Stimulated activated CD4-positive, alpha-beta T cell treated with anti-CD3 and anti-CD28 coated beads, Interleukin-4, amount 100 ng/mL, for 48 hours (primary cell): ENCODE measurements around the gene FNDC3A.

Experiments
- DNase-seq, 2 donors: peaks; one replicate each; pipeline ENCODE4 v3.0.0-alpha.2; 2020; ENCODE audit warnings: low read depth in 2 of 2

FNDC3A gene

GRCh38 chr13:49254007-49254406 is 278.3 kb downstream of the FNDC3A start:
- no peak for DNase-seq

- no peak for DNase-seq
Measured at GRCh38 chr13:49256841-49257240, 281.1 kb downstream of the FNDC3A start.

DNA sequence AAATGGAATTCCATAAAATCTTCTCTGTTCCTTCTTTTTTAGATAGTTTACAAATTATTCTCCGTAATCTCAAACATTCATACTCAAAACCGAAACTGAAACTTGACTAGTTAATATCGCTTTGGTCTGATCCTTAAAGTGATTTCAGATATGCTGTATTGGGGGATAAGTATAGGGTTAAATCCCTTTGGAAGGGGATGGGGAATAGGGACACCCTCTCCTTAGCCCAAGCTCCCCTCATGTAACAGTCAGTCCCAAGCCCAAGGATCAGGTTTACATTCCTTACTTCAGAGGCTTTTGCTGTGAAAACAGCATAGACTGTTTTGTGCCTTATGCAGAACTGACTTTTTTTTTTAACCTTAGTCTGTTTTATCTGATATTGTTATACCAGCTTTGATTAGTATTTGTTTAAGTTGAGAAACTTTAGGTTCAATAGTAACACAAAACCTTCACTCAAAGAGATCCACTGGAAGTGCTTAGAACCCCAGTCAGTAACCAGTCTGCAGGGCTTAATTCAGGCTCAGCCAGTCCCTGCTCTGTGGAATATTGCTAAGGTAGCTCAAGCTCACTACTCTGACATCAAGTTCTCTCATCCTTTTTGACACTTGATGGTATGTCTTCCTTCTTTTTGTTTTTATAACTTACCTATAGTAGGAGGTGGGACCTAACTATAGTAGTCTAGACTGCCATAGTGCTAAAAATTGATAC is 282.5 kb downstream of the FNDC3A start:
- no peak for DNase-seq
